B cell (primary cell): Measurements from ENCODE around the gene LIPC. TPM values are rescaled to one million over a fixed set of nuclear protein-coding genes. Genes with fewer than 3 reads are reported as not detected.

Experiments
- ATAC-seq: fragments of 200-7000 bp; cut with Tn5 transposase; one replicate; pipeline ENCODE4 v1.10.0; 2021; ENCODE audit warnings: low read depth, mild to moderate bottlenecking, moderate number of reproducible peaks, moderate library complexity
- CTCF ChIA-PET: fragments of 350-600 bp; sonication (Branson Sonifier 250); formaldehyde crosslinking; loops from one replicate; lab custom pipeline; 2021; ENCODE audit warnings: antibody characterized with exemption, inconsistent platforms; lab: Charles Lee
- POLR2A ChIA-PET: fragments of 350-600 bp; sonication (Branson Sonifier 250); formaldehyde crosslinking; loops from one replicate; lab custom pipeline; 2021; ENCODE audit warnings: antibody characterized with exemption; lab: Charles Lee
- DNase-seq: peaks from one replicate; pipeline ENCODE4 v3.0.0; 2013
- H2AFZ ChIP-seq: 2 replicates; pipeline ENCODE4 v1.6.1; 2012; ENCODE audit warnings: mild to moderate bottlenecking, low read depth, low read length; ENCODE audit not compliant: insufficient read depth, poor library complexity, severe bottlenecking
- H3K27ac ChIP-seq, 2 donors: 1 replicate in 1 of 2; 2 replicates in 1 of 2; pipeline ENCODE4 v1.5.1; 2012 to 2013; ENCODE audit warnings: low read length in 2 of 2, mild to moderate bottlenecking in 2 of 2, moderate library complexity in 1 of 2
- H3K27me3 ChIP-seq, 4 experiments: fragments of 200-600 bp in 1 of 4; sonication (generic) in 1 of 4; replicated peaks in 1 of 4; 1 replicate in 2 of 4; 2 replicates in 2 of 4; pipeline versions ENCODE4 v1.6.1 to v1.7.0; 2013 to 2016; ENCODE audit warnings: low read length in 3 of 4, mild to moderate bottlenecking in 2 of 4, mixed read lengths in 1 of 4, moderate library complexity in 1 of 4; ENCODE audit not compliant: insufficient read depth in 4 of 4, control insufficient read depth in 3 of 4; ENCODE audit errors: control extremely low read depth in 1 of 4
- H3K36me3 ChIP-seq, 2 experiments: replicated peaks in 1 of 2; 1 replicate in 1 of 2; 2 replicates in 1 of 2; pipeline versions ENCODE4 v1.6.1 to v1.7.1; 2013; ENCODE audit warnings: low read length in 1 of 2; ENCODE audit not compliant: insufficient read depth in 2 of 2, control insufficient read depth in 1 of 2; ENCODE audit errors: control extremely low read depth in 1 of 2, extremely low read depth in 1 of 2
- H3K4me1 ChIP-seq, 2 donors: fragments of 200-600 bp in 1 of 2; sonication (generic) in 1 of 2; 1 replicate in 1 of 2; 2 replicates in 1 of 2; pipeline versions ENCODE4 v1.5.1 to v1.6.1; 2013 to 2017; ENCODE audit warnings: low read length in 2 of 2; ENCODE audit not compliant: control insufficient read depth in 2 of 2, insufficient read depth in 2 of 2
- H3K4me2 ChIP-seq: replicated peaks from 2 replicates; pipeline ENCODE3; 2012; ENCODE audit warnings: mild to moderate bottlenecking, low read depth, low read length; ENCODE audit not compliant: poor library complexity, severe bottlenecking
- H3K4me3 ChIP-seq, 5 experiments: fragments of 200-600 bp in 1 of 5; sonication (generic) in 1 of 5; 1 replicate in 3 of 5; 2 replicates in 2 of 5; pipeline versions ENCODE4 v1.5.1 to v1.7.0; 2011 to 2016; ENCODE audit warnings: low read length in 4 of 5, mild to moderate bottlenecking in 4 of 5, low read depth in 2 of 5, control low read depth in 1 of 5, moderate library complexity in 1 of 5; ENCODE audit not compliant: insufficient read depth in 1 of 5; ENCODE audit errors: control extremely low read depth in 1 of 5, extremely low read depth in 1 of 5
- H3K79me2 ChIP-seq: fragments of 200-600 bp; sonication (generic); one replicate; pipeline ENCODE4 v1.6.0; 2016; ENCODE audit warnings: low read length; ENCODE audit not compliant: control insufficient read depth, insufficient read depth
- H3K9ac ChIP-seq: fragments of 200-600 bp; sonication (generic); 2 replicates; pipeline ENCODE4 v1.6.1; 2017; ENCODE audit warnings: mild to moderate bottlenecking, low read length, moderate library complexity
- H3K9me3 ChIP-seq, 3 donors: one replicate each; pipeline versions ENCODE4 v1.6.1 to v1.7.1; 2013; ENCODE audit warnings: low read length in 2 of 3; ENCODE audit not compliant: control insufficient read depth in 2 of 3, insufficient read depth in 1 of 3; ENCODE audit errors: control extremely low read depth in 1 of 3
- H4K20me1 ChIP-seq: 2 replicates; pipeline ENCODE4 v1.6.0; 2012; ENCODE audit warnings: mild to moderate bottlenecking, low read length; ENCODE audit not compliant: insufficient read depth, control insufficient read depth, poor library complexity, severe bottlenecking
- H3K27ac Mint-ChIP-seq: one replicate; pipeline ENCODE4 v1.8.0; 2021; ENCODE audit warnings: mixed read lengths
- H3K27me3 Mint-ChIP-seq: one replicate; pipeline ENCODE4 v1.8.0; 2021; ENCODE audit warnings: mixed read lengths
- H3K4me1 Mint-ChIP-seq: one replicate; pipeline ENCODE4 v1.8.0; 2021; ENCODE audit warnings: mixed read lengths
- H3K4me3 Mint-ChIP-seq: one replicate; pipeline ENCODE4 v1.8.0; 2021; ENCODE audit warnings: mixed read lengths
- H3K9me3 Mint-ChIP-seq: one replicate; pipeline ENCODE4 v1.8.0; 2022; ENCODE audit warnings: mixed read lengths; ENCODE audit not compliant: insufficient read depth
- EZH2 ChIP-seq: IDR thresholded peaks from 2 replicates; pipeline ENCODE4 v1.6.1; 2012; ENCODE audit warnings: borderline replicate concordance, low read depth, mild to moderate bottlenecking, moderate library complexity, low read length; ENCODE audit not compliant: insufficient read depth, poor library complexity, severe bottlenecking
- WGBS: methylation state at CpG from one replicate; pipeline ENCODE4 v1.1.5; 2013; ENCODE audit warnings: missing lambda C conversion rate; ENCODE audit not compliant: insufficient coverage; 5-methylcytosine and 5-hydroxymethylcytosine counted together
- intact Hi-C: fragments of 100-400 bp; cut with micrococcal nuclease; formaldehyde crosslinking; loops from one replicate; pipeline ENCODE4 v1.10.0; 2022
- polyA plus RNA-seq: library from polyadenylated mRNA; depleted of rRNA; stranded (reverse); fragments of >200 nt; gene quantifications from 2 replicates; pipeline ENCODE4 v1.2.3, GENCODE V29; 2012
- total RNA-seq, 2 donors: library from RNA; stranded (reverse); fragments of 120-200 nt in 1 of 2; gene quantifications; 1 replicate in 1 of 2; 2 replicates in 1 of 2; pipeline versions ENCODE4 v1.2.3 to v1.2.4, GENCODE V29; 2013 to 2022
- TF ChIP-seq, protein P1 (sequence below): fragments of 200-600 bp; IDR thresholded peaks from one replicate; pipeline ENCODE4 v1.8.0; 2022; ENCODE audit warnings: antibody characterized with exemption, mild to moderate bottlenecking

Gene LIPC
- total and polyA plus RNA-seq, 2 donors (not counting 1 experiment from before 2014, with no cell fraction given): not detected

DNA sequence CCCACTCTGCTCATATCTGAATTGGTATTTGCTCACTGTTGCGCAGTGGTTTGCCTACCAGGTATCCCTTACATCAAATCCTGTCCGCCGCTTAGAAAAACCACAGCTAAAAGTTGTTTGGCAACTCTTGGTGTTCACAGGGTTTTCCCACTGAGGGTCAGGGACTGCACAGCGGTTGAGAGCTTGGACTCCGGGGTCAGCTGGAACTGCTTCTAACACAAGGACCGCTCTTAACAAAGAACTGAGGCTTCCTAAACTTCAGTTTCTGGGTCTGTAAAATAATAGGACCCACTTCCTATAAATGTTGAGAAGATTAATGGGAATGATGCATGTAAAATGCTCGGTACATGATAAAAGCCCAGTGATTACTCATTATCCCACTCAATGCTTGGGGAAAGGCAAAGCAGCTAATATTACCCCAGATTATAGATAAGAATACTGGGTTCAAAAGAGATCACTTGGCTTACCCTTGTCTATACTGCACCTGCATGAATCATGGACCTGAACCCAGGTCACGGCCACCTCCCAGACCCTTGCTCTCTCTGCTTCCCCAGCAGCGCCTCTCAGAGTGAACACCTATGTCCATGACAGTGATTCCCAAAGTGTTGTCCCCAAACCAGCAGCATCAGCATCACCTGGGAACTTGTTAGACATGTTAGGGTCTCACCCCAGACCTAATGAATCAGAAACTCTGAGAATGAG lies 36.1 kb downstream of the LIPC start:
- ATAC-seq (no peak), DNase-seq (no peak)
- Mint-ChIP-seq H3K27ac (no peak overlapping the region), H3K9me3 (no peaks in the 10 kb centered on the region), H3K27me3 (peaks cover 12% of the 10 kb centered on the region), H3K4me1 (no peaks in the 10 kb centered on the region), H3K4me3 (no peak overlapping the region)
- Histone ChIP-seq H3K79me2 (no peaks in the 10 kb centered on the region), H3K36me3 (no peaks in the 10 kb centered on the region), H3K4me2 (no peak overlapping the region), H2AFZ (no peak overlapping the region), H3K9me3 (no peaks in the 10 kb centered on the region), H3K4me1 (no peaks in the 10 kb centered on the region), H3K27me3 (peaks cover 0 to 1% (median under 1%) of the 10 kb centered on the region in 4 experiments), H4K20me1 (no peaks in the 10 kb centered on the region), H3K27ac (no peak overlapping the region), H3K4me3 (no peak overlapping the region), H3K9ac (no peak overlapping the region)
- WGBS: 98% methylated on average over 7 of the region's 9 CpGs
- POLR2A ChIA-PET: no interaction called here
- CTCF ChIA-PET: no interaction called here
- intact Hi-C loops: no loop called here
- TF ChIP-seq, protein P1, sequence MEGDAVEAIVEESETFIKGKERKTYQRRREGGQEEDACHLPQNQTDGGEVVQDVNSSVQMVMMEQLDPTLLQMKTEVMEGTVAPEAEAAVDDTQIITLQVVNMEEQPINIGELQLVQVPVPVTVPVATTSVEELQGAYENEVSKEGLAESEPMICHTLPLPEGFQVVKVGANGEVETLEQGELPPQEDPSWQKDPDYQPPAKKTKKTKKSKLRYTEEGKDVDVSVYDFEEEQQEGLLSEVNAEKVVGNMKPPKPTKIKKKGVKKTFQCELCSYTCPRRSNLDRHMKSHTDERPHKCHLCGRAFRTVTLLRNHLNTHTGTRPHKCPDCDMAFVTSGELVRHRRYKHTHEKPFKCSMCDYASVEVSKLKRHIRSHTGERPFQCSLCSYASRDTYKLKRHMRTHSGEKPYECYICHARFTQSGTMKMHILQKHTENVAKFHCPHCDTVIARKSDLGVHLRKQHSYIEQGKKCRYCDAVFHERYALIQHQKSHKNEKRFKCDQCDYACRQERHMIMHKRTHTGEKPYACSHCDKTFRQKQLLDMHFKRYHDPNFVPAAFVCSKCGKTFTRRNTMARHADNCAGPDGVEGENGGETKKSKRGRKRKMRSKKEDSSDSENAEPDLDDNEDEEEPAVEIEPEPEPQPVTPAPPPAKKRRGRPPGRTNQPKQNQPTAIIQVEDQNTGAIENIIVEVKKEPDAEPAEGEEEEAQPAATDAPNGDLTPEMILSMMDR: no peak
- TF ChIP-seq EZH2: no peak
